Measurements from ENCODE around the gene PIGL.

GRCh38 chr17:16339959-16340358, 122.9 kb downstream of the PIGL start:
- TF ChIP-seq CTCF (conservative IDR thresholded peaks at IDR 0.05; ENCODE audit: low read depth, low read length): no peak
- TF ChIP-seq POLR2A (IDR thresholded peaks at IDR 0.05; ENCODE audit: low read depth, low read length): no peak
- TF ChIP-seq MXI1 (IDR thresholded peaks at IDR 0.05; ENCODE audit: borderline replicate concordance, low read depth, low read length): no peak
- TF ChIP-seq ELK1 (IDR thresholded peaks at IDR 0.05; ENCODE audit: borderline replicate concordance, low read depth, low read length): no peak
- no peak for TF ChIP-seq USF2 (IDR thresholded peaks at IDR 0.05; ENCODE audit: low read depth, low read length)
- TF ChIP-seq CEBPB (IDR thresholded peaks at IDR 0.05; ENCODE audit: low read depth, low read length): no peak
- no peak for TF ChIP-seq MAZ (IDR thresholded peaks at IDR 0.05; ENCODE audit: borderline replicate concordance, low read depth, low read length)
- TF ChIP-seq CHD1 (IDR thresholded peaks at IDR 0.05; ENCODE audit: low read depth, low read length): no peak
- TF ChIP-seq RFX5 (IDR thresholded peaks at IDR 0.05; ENCODE audit: low read depth, low read length): no peak
- no peak for TF ChIP-seq SMC3 (IDR thresholded peaks at IDR 0.05; ENCODE audit: low read depth, low read length)
- TF ChIP-seq MAFK (IDR thresholded peaks at IDR 0.05; ENCODE audit: low read depth, low read length): no peak
- TF ChIP-seq BHLHE40 (IDR thresholded peaks at IDR 0.05; ENCODE audit: low read depth, low read length): no peak
- TF ChIP-seq NFE2L2 (IDR thresholded peaks at IDR 0.05; ENCODE audit: low read depth, low read length): no peak
